ENCODE results near the gene VAV2.
"Not testable (repeated sequence)": the region's sequence is repeated elsewhere in the genome, so short reads cannot be mapped to it uniquely, and the experiment has no call there.

Gene VAV2

GRCh38 chr9:133938086-133938485 lies 54.0 kb downstream of the VAV2 start:
- no peak for DNase-seq (ENCODE audit: low spot score)

GRCh38 chr9:133937120-133937519 lies 55.0 kb downstream of the VAV2 start:
- DNase-seq (ENCODE audit: low spot score), result no peak

- DNase-seq (ENCODE audit: low spot score), result peak; percentile 83
Measured at GRCh38 chr9:133935328-133936005, 56.7 kb downstream of the VAV2 start.

- DNase-seq (ENCODE audit: low spot score), result no peak
Measured at GRCh38 chr9:133934482-133935232, 57.5 kb downstream of the VAV2 start.

GRCh38 chr9:133933426-133934026 lies 58.6 kb downstream of the VAV2 start:
- no peak for DNase-seq (ENCODE audit: low spot score)

- DNase-seq (ENCODE audit: low spot score), result no peak
Measured at GRCh38 chr9:133932633-133933032, 59.5 kb downstream of the VAV2 start.

- DNase-seq (ENCODE audit: low spot score), result peak; percentile 35
Measured at GRCh38 chr9:133932181-133932580, 59.9 kb downstream of the VAV2 start.

GRCh38 chr9:133930682-133931485 lies 61.2 kb downstream of the VAV2 start:
- DNase-seq (ENCODE audit: low spot score), result no peak

- no peak for DNase-seq (ENCODE audit: low spot score)
Measured at GRCh38 chr9:133930046-133930681, 62.0 kb downstream of the VAV2 start.

- no peak for DNase-seq (ENCODE audit: low spot score)
Measured at GRCh38 chr9:133929599-133929998, 62.5 kb downstream of the VAV2 start.

GRCh38 chr9:133928248-133928764 lies 63.8 kb downstream of the VAV2 start:
- no peak for DNase-seq (ENCODE audit: low spot score)

GRCh38 chr9:133927041-133927440 lies 65.1 kb downstream of the VAV2 start:
- DNase-seq (ENCODE audit: low spot score), result no peak

- DNase-seq (ENCODE audit: low spot score), result no peak
Measured at GRCh38 chr9:133926165-133926856, 65.8 kb downstream of the VAV2 start.

- no peak for DNase-seq (ENCODE audit: low spot score)
Measured at GRCh38 chr9:133924453-133924852, 67.7 kb downstream of the VAV2 start.

- not testable (repeated sequence) for DNase-seq (ENCODE audit: low spot score)
Measured at GRCh38 chr9:133923608-133924007, 68.5 kb downstream of the VAV2 start.

GRCh38 chr9:133921866-133922265 lies 70.3 kb downstream of the VAV2 start:
- DNase-seq (ENCODE audit: low spot score), result no peak

- no peak for DNase-seq (ENCODE audit: low spot score)
Measured at GRCh38 chr9:133920471-133920870, 71.7 kb downstream of the VAV2 start.

GRCh38 chr9:133919253-133920115 lies 72.6 kb downstream of the VAV2 start:
- DNase-seq (ENCODE audit: low spot score), result peak; percentile 65

GRCh38 chr9:133918111-133918813 lies 73.9 kb downstream of the VAV2 start:
- no peak for DNase-seq (ENCODE audit: low spot score)

All from AG08396 (cell line).